ENCODE data around the gene NR4A1.

- no peak for TF ChIP-seq ZNF335 (CRISPR knock-in tag; IDR thresholded peaks at IDR 0.05)
- TF ChIP-seq TBX3 (IDR thresholded peaks at IDR 0.05; ENCODE audit: borderline replicate concordance) = no peak
- no peak for TF ChIP-seq JUND (CRISPR knock-in tag; IDR thresholded peaks at IDR 0.05)
- TF ChIP-seq EZH2 (conservative IDR thresholded peaks at IDR 0.05; ENCODE audit: low read depth, low read length) = no peak
- no peak for TF ChIP-seq KDM5B (CRISPR knock-in tag; IDR thresholded peaks at IDR 0.05; ENCODE audit: borderline replicate concordance)
- TF ChIP-seq, protein P1, sequence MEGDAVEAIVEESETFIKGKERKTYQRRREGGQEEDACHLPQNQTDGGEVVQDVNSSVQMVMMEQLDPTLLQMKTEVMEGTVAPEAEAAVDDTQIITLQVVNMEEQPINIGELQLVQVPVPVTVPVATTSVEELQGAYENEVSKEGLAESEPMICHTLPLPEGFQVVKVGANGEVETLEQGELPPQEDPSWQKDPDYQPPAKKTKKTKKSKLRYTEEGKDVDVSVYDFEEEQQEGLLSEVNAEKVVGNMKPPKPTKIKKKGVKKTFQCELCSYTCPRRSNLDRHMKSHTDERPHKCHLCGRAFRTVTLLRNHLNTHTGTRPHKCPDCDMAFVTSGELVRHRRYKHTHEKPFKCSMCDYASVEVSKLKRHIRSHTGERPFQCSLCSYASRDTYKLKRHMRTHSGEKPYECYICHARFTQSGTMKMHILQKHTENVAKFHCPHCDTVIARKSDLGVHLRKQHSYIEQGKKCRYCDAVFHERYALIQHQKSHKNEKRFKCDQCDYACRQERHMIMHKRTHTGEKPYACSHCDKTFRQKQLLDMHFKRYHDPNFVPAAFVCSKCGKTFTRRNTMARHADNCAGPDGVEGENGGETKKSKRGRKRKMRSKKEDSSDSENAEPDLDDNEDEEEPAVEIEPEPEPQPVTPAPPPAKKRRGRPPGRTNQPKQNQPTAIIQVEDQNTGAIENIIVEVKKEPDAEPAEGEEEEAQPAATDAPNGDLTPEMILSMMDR (CRISPR knock-in tag; IDR thresholded peaks at IDR 0.05) = no peak
- no peak for TF ChIP-seq RAD51 (IDR thresholded peaks at IDR 0.05; ENCODE audit: borderline replicate concordance)
- no peak for TF ChIP-seq ZZZ3 (CRISPR knock-in tag; IDR thresholded peaks at IDR 0.05; ENCODE audit: borderline replicate concordance)
- TF ChIP-seq YEATS2 (CRISPR knock-in tag; IDR thresholded peaks at IDR 0.05; ENCODE audit: borderline replicate concordance) = no peak
Measured at GRCh38 chr12:52084491-52085231, 33.4 kb downstream of the NR4A1 start.

Data from HepG2 (cell line).